ENCODE results near the gene HMX2.
"Not testable (repeated sequence)": the region's sequence is repeated elsewhere in the genome, so short reads cannot be mapped to it uniquely, and the experiment has no call there.

GRCh38 chr10:123178390-123178789 lies 30.5 kb downstream of the HMX2 start:
- not testable (repeated sequence) for TF ChIP-seq CTCF (optimal IDR thresholded peaks at IDR 0.05 in 1 of 3, IDR thresholded peaks at IDR 0.05 in 1 of 3, conservative IDR thresholded peaks at IDR 0.05 in 1 of 3; ENCODE audit: extremely low read depth in 1 of 3, insufficient read depth in 2 of 3, low read length in 3 of 3); EZH2 (IDR thresholded peaks at IDR 0.05; ENCODE audit: low read length)
